ENCODE measurements around the gene LHX4.

LHX4 gene

GRCh38 chr1:180221462-180221861 is 8.6 kb upstream of the LHX4 start:
- no peak for TF ChIP-seq CTCF (IDR thresholded peaks at IDR 0.05; ENCODE audit: insufficient read depth, low read length, poor library complexity, severe bottlenecking)
- no peaks in the 10 kb centered on the region for H3K36me3 ChIP-seq (ENCODE audit: control insufficient read depth, insufficient read depth, low read length)
- DNase-seq (ENCODE audit: extremely low read depth, insufficient read length), result no peak
- H3K27me3 ChIP-seq (replicated peaks; ENCODE audit: control insufficient read depth, insufficient read depth, low read length), result no peaks in the 10 kb centered on the region
- no peak overlapping the region for H3K4me3 ChIP-seq (replicated peaks; ENCODE audit: low read depth, low read length)

- H3K4me3 ChIP-seq (replicated peaks; ENCODE audit: low read depth, low read length), result no peak overlapping the region
- DNase-seq (ENCODE audit: extremely low read depth, insufficient read length), result no peak
- H3K27me3 ChIP-seq (replicated peaks; ENCODE audit: control insufficient read depth, insufficient read depth, low read length), result no peaks in the 10 kb centered on the region; the same call in 1 of the 2 replicates
- no peaks in the 10 kb centered on the region for H3K36me3 ChIP-seq (ENCODE audit: control insufficient read depth, insufficient read depth, low read length)
- TF ChIP-seq CTCF (IDR thresholded peaks at IDR 0.05; ENCODE audit: insufficient read depth, low read length, poor library complexity, severe bottlenecking), result no peak
Observed at GRCh38 chr1:180224902-180225301, 5.2 kb upstream of the LHX4 start.

GRCh38 chr1:180225403-180225802 is 4.7 kb upstream of the LHX4 start:
- Histone ChIP-seq H3K36me3 (ENCODE audit: control insufficient read depth, insufficient read depth, low read length) (no peaks in the 10 kb centered on the region), H3K4me3 (replicated peaks; ENCODE audit: low read depth, low read length) (no peak overlapping the region), H3K27me3 (replicated peaks; ENCODE audit: control insufficient read depth, insufficient read depth, low read length) (no peaks in the 10 kb centered on the region; the same call in 1 of the 2 replicates)
- TF ChIP-seq CTCF (IDR thresholded peaks at IDR 0.05; ENCODE audit: insufficient read depth, low read length, poor library complexity, severe bottlenecking), result no peak
- DNase-seq (ENCODE audit: extremely low read depth, insufficient read length), result no peak

GRCh38 chr1:180227861-180228647 is 2.0 kb upstream of the LHX4 start:
- no peak for TF ChIP-seq CTCF (IDR thresholded peaks at IDR 0.05; ENCODE audit: insufficient read depth, low read length, poor library complexity, severe bottlenecking)
- Histone ChIP-seq H3K4me3 (replicated peaks; ENCODE audit: low read depth, low read length) (no peak overlapping the region), H3K27me3 (replicated peaks; ENCODE audit: control insufficient read depth, insufficient read depth, low read length) (peaks cover 2% of the 10 kb centered on the region), H3K36me3 (ENCODE audit: control insufficient read depth, insufficient read depth, low read length) (no peaks in the 10 kb centered on the region)
- no peak for DNase-seq (ENCODE audit: extremely low read depth, insufficient read length)

GRCh38 chr1:180228648-180229482 is 1.2 kb upstream of the LHX4 start:
- no peaks in the 10 kb centered on the region for H3K36me3 ChIP-seq (ENCODE audit: control insufficient read depth, insufficient read depth, low read length)
- peak overlapping the region; percentile 65 for H3K4me3 ChIP-seq (replicated peaks; ENCODE audit: low read depth, low read length)
- DNase-seq (ENCODE audit: extremely low read depth, insufficient read length), result peak; percentile 32
- TF ChIP-seq CTCF (IDR thresholded peaks at IDR 0.05; ENCODE audit: insufficient read depth, low read length, poor library complexity, severe bottlenecking), result no peak
- H3K27me3 ChIP-seq (replicated peaks; ENCODE audit: control insufficient read depth, insufficient read depth, low read length), result peaks cover 2% of the 10 kb centered on the region

All from GM06990 (cell line).